SK-N-SH (cell line): Measurements from ENCODE around the gene BEST2. TPM values are rescaled to one million over a fixed set of nuclear protein-coding genes. Genes with fewer than 3 reads are reported as not detected.

Source experiments
- CTCF ChIA-PET: fragments of 300-600, 350-600 bp; formaldehyde crosslinking; extraction: SDS; loops from one replicate; lab custom pipeline; 2021; lab: Yijun Ruan, JAX
- POLR2A ChIA-PET: fragments of 350-600 bp; sonication (Branson Sonifier 250); formaldehyde crosslinking; extraction: SDS; loops from one replicate; lab custom pipeline; 2020; ENCODE audit warnings: antibody characterized with exemption, inconsistent platforms; lab: Yijun Ruan, JAX
- DNase-seq: peaks from one replicate; pipeline ENCODE4 v3.0.0; 2012
- H2AFZ ChIP-seq: fragments of 200-600 bp; sonication (generic); 2 replicates; pipeline ENCODE4 v1.8.1; 2016; ENCODE audit warnings: antibody characterized with exemption, mild to moderate bottlenecking, low read depth
- H3F3A ChIP-seq: fragments of 200-600 bp; sonication (generic); replicated peaks from 2 replicates; pipeline ENCODE3; 2016; ENCODE audit warnings: antibody characterized with exemption, mild to moderate bottlenecking; ENCODE audit not compliant: insufficient read depth
- H3K27ac ChIP-seq, 2 experiments: fragments of 200-500 bp in 1 of 2; fragments of 200-600 bp in 1 of 2; sonication (Bioruptor generic) in 1 of 2; sonication (generic), shearing (Covaris generic) in 1 of 2; 2 replicates each; pipeline versions ENCODE4 v1.5.1 to v1.6.1; 2014 to 2016; ENCODE audit warnings: low read depth in 2 of 2, inconsistent platforms in 1 of 2, low read length in 1 of 2, mild to moderate bottlenecking in 1 of 2, mixed read lengths in 1 of 2
- H3K27me3 ChIP-seq: fragments of 200-600 bp; sonication (generic), shearing (Covaris generic); 2 replicates; pipeline ENCODE4 v1.6.1; 2016; ENCODE audit warnings: mixed run types; ENCODE audit not compliant: insufficient read depth
- H3K36me3 ChIP-seq, 2 experiments: fragments of 200-500 bp in 1 of 2; fragments of 200-600 bp in 1 of 2; sonication (Bioruptor generic) in 1 of 2; sonication (generic) in 1 of 2; replicated peaks in 1 of 2; 2 replicates each; pipeline versions ENCODE3 to v1.5.1; 2014 to 2016; ENCODE audit warnings: low read length in 1 of 2, mild to moderate bottlenecking in 1 of 2; ENCODE audit not compliant: insufficient read depth in 2 of 2, control insufficient read depth in 1 of 2
- H3K4me1 ChIP-seq, 2 experiments: fragments of 200-500 bp in 1 of 2; fragments of 200-600 bp in 1 of 2; sonication (Bioruptor generic) in 1 of 2; sonication (generic), shearing (Covaris generic) in 1 of 2; 2 replicates each; pipeline versions ENCODE4 v1.5.1 to v1.6.1; 2014 to 2016; ENCODE audit warnings: low read depth in 1 of 2, low read length in 1 of 2, mixed run types in 1 of 2; ENCODE audit not compliant: insufficient read depth in 2 of 2, control insufficient read depth in 1 of 2
- H3K4me2 ChIP-seq: fragments of 200-600 bp; sonication (generic), shearing (Covaris generic); 2 replicates; pipeline ENCODE4 v1.6.1; 2017; ENCODE audit warnings: mixed run types
- H3K4me3 ChIP-seq, 2 experiments: fragments of 200-500 bp in 1 of 2; fragments of 200-600 bp in 1 of 2; sonication (Bioruptor generic) in 1 of 2; sonication (generic), shearing (Covaris generic) in 1 of 2; 2 replicates each; pipeline versions ENCODE4 v1.5.1 to v1.8.1; 2014 to 2016; ENCODE audit warnings: low read depth in 2 of 2, inconsistent platforms in 1 of 2, low read length in 1 of 2, mild to moderate bottlenecking in 1 of 2, mixed read lengths in 1 of 2, moderate library complexity in 1 of 2
- H3K79me2 ChIP-seq: fragments of 200-600 bp; sonication (generic); 2 replicates; pipeline ENCODE4 v1.8.1; 2017; ENCODE audit warnings: mild to moderate bottlenecking; ENCODE audit not compliant: insufficient read depth
- H3K9ac ChIP-seq: fragments of 200-600 bp; sonication (generic); 2 replicates; pipeline ENCODE4 v1.6.1; 2017; ENCODE audit warnings: mixed run types
- H3K9me2 ChIP-seq: fragments of 200-600 bp; sonication (generic); 2 replicates; pipeline ENCODE4 v1.6.1; 2017; ENCODE audit warnings: mixed run types
- H3K9me3 ChIP-seq: fragments of 200-600 bp; sonication (generic); 2 replicates; pipeline ENCODE4 v1.6.1; 2017; ENCODE audit warnings: mixed run types, mild to moderate bottlenecking, moderate library complexity
- H4K20me1 ChIP-seq: fragments of 200-600 bp; sonication (generic); 2 replicates; pipeline ENCODE4 v1.6.1; 2017; ENCODE audit warnings: mild to moderate bottlenecking, mixed run types; ENCODE audit not compliant: insufficient read depth
- ELF1 ChIP-seq: IDR thresholded peaks from 2 replicates; pipeline ENCODE4 v1.4.0; 2012
- FOXJ3 ChIP-seq: sonication (generic); formaldehyde crosslinking; IDR thresholded peaks from 2 replicates; pipeline ENCODE4 v1.5.1; 2020; ENCODE audit warnings: mild to moderate bottlenecking, missing genetic modification reagents
- FOXM1 ChIP-seq: IDR thresholded peaks from 2 replicates; pipeline ENCODE4 v1.4.0; 2012; ENCODE audit warnings: low read depth, mild to moderate bottlenecking
- GABPA ChIP-seq: IDR thresholded peaks from 2 replicates; pipeline ENCODE4 v1.4.0; 2012; ENCODE audit warnings: low read depth, mild to moderate bottlenecking
- GATA2 ChIP-seq: sonication (generic); formaldehyde crosslinking; IDR thresholded peaks from 2 replicates; pipeline ENCODE4 v1.5.0; 2020; ENCODE audit warnings: mild to moderate bottlenecking, missing genetic modification reagents
- MXI1 ChIP-seq: IDR thresholded peaks from 2 replicates; pipeline ENCODE4 v1.6.1; 2012; ENCODE audit warnings: mild to moderate bottlenecking, low read depth, low read length, improper control_type of control experiment
- POLR2AphosphoS5 ChIP-seq: IDR thresholded peaks from 2 replicates; pipeline ENCODE4 v1.6.1; 2012; ENCODE audit warnings: low read depth, low read length
- RCOR1 ChIP-seq: fragments of 150-350 bp; IDR thresholded peaks from 2 replicates; pipeline ENCODE4 v1.6.1; 2017; ENCODE audit warnings: antibody characterized with exemption, low read length
- RFX5 ChIP-seq: IDR thresholded peaks from 2 replicates; pipeline ENCODE4 v1.6.1; 2012; ENCODE audit warnings: mild to moderate bottlenecking, improper control_type of control experiment, low read length
- RXRA ChIP-seq: IDR thresholded peaks from 2 replicates; pipeline ENCODE4 v1.4.0; 2012; ENCODE audit warnings: low read depth, mild to moderate bottlenecking, borderline replicate concordance
- SIN3A ChIP-seq: IDR thresholded peaks from 2 replicates; pipeline ENCODE4 v1.6.1; 2012; ENCODE audit warnings: low read depth, mild to moderate bottlenecking, low read length, moderate library complexity, borderline replicate concordance
- TAF1 ChIP-seq: IDR thresholded peaks from 2 replicates; pipeline ENCODE4 v1.6.1; 2012; ENCODE audit warnings: low read depth, mild to moderate bottlenecking, low read length, moderate library complexity, borderline replicate concordance
- TEAD4 ChIP-seq: IDR thresholded peaks from 2 replicates; pipeline ENCODE4 v1.4.0; 2012; ENCODE audit warnings: mild to moderate bottlenecking, borderline replicate concordance; ENCODE audit not compliant: insufficient read depth
- YY1 ChIP-seq: IDR thresholded peaks from 2 replicates; pipeline ENCODE4 v1.4.0; 2012; ENCODE audit warnings: low read depth, mild to moderate bottlenecking
- WGBS: methylation state at CpG from one replicate; pipeline ENCODE4 v1.1.6; 2017; ENCODE audit warnings: low lambda C conversion rate; 5-methylcytosine and 5-hydroxymethylcytosine counted together
- polyA plus RNA-seq, 3 experiments: library from polyadenylated mRNA; depleted of rRNA; stranded (reverse); fragments of >200 nt; gene quantifications; 2 replicates each; pipeline ENCODE4 v1.2.3, GENCODE V29; 2012
- TF ChIP-seq, protein P1 (sequence below): IDR thresholded peaks from 2 replicates; pipeline ENCODE4 v1.4.0; 2012; ENCODE audit warnings: low read depth, borderline replicate concordance
- TF ChIP-seq, protein P2 (sequence below): IDR thresholded peaks from 2 replicates; pipeline ENCODE4 v1.4.0; 2012; ENCODE audit warnings: low read depth

The BEST2 gene
- polyA plus RNA-seq, 1 of the 3 experiments (the other 2 are of a cell fraction), result not detected

DNA sequence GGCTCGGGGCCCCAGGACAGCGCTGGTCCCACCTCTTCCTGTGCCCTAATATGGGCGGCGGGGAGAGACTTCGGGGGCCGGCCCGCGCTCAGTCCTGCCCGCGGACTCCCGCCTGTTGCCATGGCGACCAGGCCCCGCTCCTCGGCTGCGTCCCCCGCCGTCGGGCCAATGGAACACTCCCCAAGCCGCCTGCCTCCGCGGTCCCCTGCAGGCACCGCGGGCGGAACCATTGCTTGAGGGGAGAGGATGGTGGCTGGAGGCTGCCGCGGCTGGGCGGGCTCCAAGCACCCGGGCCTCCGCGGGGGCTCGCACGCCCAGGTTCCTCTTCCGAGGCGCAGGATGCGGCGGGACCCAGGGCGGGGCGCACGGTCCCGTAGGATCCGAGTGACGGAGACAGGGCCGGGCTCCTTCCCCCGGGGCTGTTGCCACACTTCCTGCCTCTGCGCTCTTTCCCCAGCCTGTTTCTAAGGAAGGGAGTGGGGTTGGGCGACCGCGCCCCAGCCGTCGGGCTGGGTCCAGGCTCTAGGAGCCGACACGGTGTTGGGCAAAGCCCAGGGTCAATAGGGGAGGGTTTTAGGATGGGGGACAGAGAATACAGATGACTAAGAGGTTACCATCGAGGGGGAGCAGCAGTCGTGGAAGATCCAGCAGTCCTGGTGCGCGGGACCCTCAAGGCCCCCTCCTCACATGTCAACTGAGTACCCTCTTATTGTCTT is 38.5 kb downstream of the BEST2 start:
- peaks cover 20% of the 10 kb centered on the region for H3K79me2 ChIP-seq
- POLR2A ChIA-PET, result interaction anchor here (1.1 to 4.4 kb wide), 4 partner anchors 12 to 38 kb away, joined by 3 to 88 read pairs (median 5); no protein-coding TSS in a partner anchor
- CTCF ChIA-PET, result interaction anchor here (1.1 to 17.1 kb wide), 6 partner anchors 12 to 57 kb away, joined by 3 to 447 read pairs (median 30); partner anchors contain the start of gene HOOK2

DNA sequence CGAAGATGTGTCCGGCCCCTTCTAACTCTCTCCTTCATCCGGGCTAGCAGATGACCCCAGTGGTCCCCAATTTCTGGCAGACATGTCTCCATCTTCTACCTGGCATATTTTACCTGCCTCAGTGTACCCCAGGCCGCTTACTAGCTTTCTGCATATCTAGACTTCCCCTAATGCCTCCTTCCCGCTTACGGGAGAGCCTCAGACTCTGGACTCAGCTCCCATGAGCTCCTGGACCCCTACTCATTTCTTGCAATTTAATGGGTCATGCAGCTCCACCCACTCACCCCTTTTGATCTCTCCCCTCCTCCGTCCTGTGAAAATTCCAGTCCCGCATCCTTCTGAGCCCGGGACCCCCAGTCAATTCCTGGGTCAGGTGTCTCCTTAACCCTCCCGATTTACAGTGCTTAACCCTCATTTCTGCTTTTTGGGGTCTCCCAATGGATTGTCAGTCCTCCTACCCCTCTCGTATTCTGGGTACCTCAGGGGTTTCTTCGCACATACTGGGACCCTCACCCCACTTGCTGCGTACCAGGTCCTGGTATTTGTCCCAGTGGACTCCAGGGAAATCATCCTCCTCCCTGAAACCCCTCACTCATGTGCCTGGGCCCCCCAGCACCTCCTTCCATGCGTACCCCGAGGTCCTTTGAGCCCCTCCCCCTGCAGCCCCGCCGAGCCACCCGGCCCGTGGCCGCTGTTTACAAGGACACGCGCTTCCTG is 39.2 kb downstream of the BEST2 start:
- peaks cover 51% of the 10 kb centered on the region for H3F3A ChIP-seq
- H3K9me3 ChIP-seq, result no peaks in the 10 kb centered on the region
- 26% methylated on average over 19 of the region's 22 CpGs for WGBS
- DNase-seq, result no peak
- H3K4me1 ChIP-seq, result peaks cover 34 to 46% of the 10 kb centered on the region in 2 experiments
- no peaks in the 10 kb centered on the region for H3K9me2 ChIP-seq
- H3K4me3 ChIP-seq, result peak overlapping the region; percentile 55 to 80
- H3K9ac ChIP-seq, result peak overlapping the region; percentile 95
- H3K36me3 ChIP-seq, result peaks cover 0 to 6% of the 10 kb centered on the region in 2 experiments
- H3K4me2 ChIP-seq, result peak overlapping the region; percentile 88
- peak overlapping the region; percentile 96 to 97 for H3K27ac ChIP-seq
- CTCF ChIA-PET, result interaction anchor here (1.2 to 17.1 kb wide), 5 partner anchors 11 to 56 kb away, joined by 3 to 447 read pairs (median 10); partner anchors contain the start of genes HOOK2, PRDX2 and THSD8
- peaks cover 17% of the 10 kb centered on the region for H4K20me1 ChIP-seq
- no peak overlapping the region; the same call in 1 of the 2 replicates for H2AFZ ChIP-seq
- POLR2A ChIA-PET, result interaction anchor here (0.9 to 4.4 kb wide), 16 partner anchors 8 to 373 kb away, joined by 3 to 88 read pairs (median 5); partner anchors contain the start of genes GCDH, GET3, PRDX2 and RNASEH2A
- no peak for TF ChIP-seq YY1
- TF ChIP-seq, protein P1, sequence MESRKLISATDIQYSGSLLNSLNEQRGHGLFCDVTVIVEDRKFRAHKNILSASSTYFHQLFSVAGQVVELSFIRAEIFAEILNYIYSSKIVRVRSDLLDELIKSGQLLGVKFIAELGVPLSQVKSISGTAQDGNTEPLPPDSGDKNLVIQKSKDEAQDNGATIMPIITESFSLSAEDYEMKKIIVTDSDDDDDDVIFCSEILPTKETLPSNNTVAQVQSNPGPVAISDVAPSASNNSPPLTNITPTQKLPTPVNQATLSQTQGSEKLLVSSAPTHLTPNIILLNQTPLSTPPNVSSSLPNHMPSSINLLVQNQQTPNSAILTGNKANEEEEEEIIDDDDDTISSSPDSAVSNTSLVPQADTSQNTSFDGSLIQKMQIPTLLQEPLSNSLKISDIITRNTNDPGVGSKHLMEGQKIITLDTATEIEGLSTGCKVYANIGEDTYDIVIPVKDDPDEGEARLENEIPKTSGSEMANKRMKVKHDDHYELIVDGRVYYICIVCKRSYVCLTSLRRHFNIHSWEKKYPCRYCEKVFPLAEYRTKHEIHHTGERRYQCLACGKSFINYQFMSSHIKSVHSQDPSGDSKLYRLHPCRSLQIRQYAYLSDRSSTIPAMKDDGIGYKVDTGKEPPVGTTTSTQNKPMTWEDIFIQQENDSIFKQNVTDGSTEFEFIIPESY, result no peak
- TF ChIP-seq FOXM1, result no peak
- no peak for TF ChIP-seq RFX5
- TF ChIP-seq RXRA, result no peak
- no peak for TF ChIP-seq GATA2 (CRISPR knock-in tag)
- no peak for TF ChIP-seq TAF1
- no peak for TF ChIP-seq ELF1
- no peak for TF ChIP-seq TEAD4
- no peak for TF ChIP-seq GABPA
- no peak for TF ChIP-seq FOXJ3
- peaks cover 20% of the 10 kb centered on the region for H3K79me2 ChIP-seq
- H3K27me3 ChIP-seq, result no peaks in the 10 kb centered on the region

More for the DNA sequence above, 38.5 kb downstream of the BEST2 start:
- peak; percentile 60 for TF ChIP-seq MXI1
- TF ChIP-seq SIN3A, result 0 out of 2 replicates have a peak, but pooled peaks have one; percentile 11
- peak; percentile 51; the same call in 1 of the 2 replicates for TF ChIP-seq POLR2AphosphoS5
- TF ChIP-seq, protein P2, sequence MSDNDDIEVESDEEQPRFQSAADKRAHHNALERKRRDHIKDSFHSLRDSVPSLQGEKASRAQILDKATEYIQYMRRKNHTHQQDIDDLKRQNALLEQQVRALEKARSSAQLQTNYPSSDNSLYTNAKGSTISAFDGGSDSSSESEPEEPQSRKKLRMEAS, result 0 out of 2 replicates have a peak, but pooled peaks have one; percentile 53
- peak; percentile 38; the same call in 1 of the 2 replicates for TF ChIP-seq GABPA
- no peak for TF ChIP-seq RCOR1
- peak; percentile 17; the same call in 1 of the 2 replicates for TF ChIP-seq TAF1
- TF ChIP-seq TEAD4, result no peak
- TF ChIP-seq YY1, result 0 out of 2 replicates have a peak, but pooled peaks have one; percentile 38
- Histone ChIP-seq H3K9ac (peak overlapping the region; percentile 95), H4K20me1 (peaks cover 17% of the 10 kb centered on the region), H3K9me2 (no peaks in the 10 kb centered on the region), H3K9me3 (no peaks in the 10 kb centered on the region), H3K4me3 (peak overlapping the region; percentile 55 to 80), H3F3A (peaks cover 59% of the 10 kb centered on the region), H3K27me3 (no peaks in the 10 kb centered on the region), H3K4me2 (peak overlapping the region; percentile 88), H3K36me3 (peaks cover 0 to 6% of the 10 kb centered on the region in 2 experiments), H3K27ac (peak overlapping the region; percentile 96 to 97), H3K4me1 (peaks cover 38 to 53% of the 10 kb centered on the region in 2 experiments), H2AFZ (peak overlapping the region; percentile 63; the same call in 1 of the 2 replicates)
- WGBS, result 3% methylated on average over 18 of the region's 56 CpGs
- DNase-seq, result peak; percentile 92
